ENCODE measurements around the gene SMS.

GRCh38 chrX:21986596-21986995 is 46.1 kb downstream of the SMS start:
- TF ChIP-seq CTCF (conservative IDR thresholded peaks at IDR 0.05; ENCODE audit: low read length), result no peak
- TF ChIP-seq EZH2phosphoT487 (IDR thresholded peaks at IDR 0.05; ENCODE audit: borderline replicate concordance, low read depth, low read length), result no peak

Data from OCI-LY7 (cell line).